M059J (cell line): ENCODE results near the gene PSMB7. TPM values are rescaled to one million over a fixed set of nuclear protein-coding genes. Genes with fewer than 3 reads are reported as not detected.

ENCODE experiments used
- DNase-seq: peaks from one replicate; pipeline ENCODE4 v3.0.0-alpha.2; 2012; ENCODE audit warnings: low read depth
- total RNA-seq: library from RNA; depleted of rRNA; stranded (reverse); fragments of >200 nt; shearing (Covaris generic); gene quantifications from 2 replicates; pipeline ENCODE4 v1.2.3, GENCODE V29; 2014

The PSMB7 gene
- total RNA-seq, 1 experiment from 2014 or later = 389 TPM

- DNase-seq = no peak
Measured at GRCh38 chr9:124346347-124347163, 68.7 kb downstream of the PSMB7 start.

GRCh38 chr9:124345751-124346281 lies 69.4 kb downstream of the PSMB7 start:
- DNase-seq = no peak

GRCh38 chr9:124345063-124345462 lies 70.2 kb downstream of the PSMB7 start:
- DNase-seq = no peak

GRCh38 chr9:124344291-124345050 lies 70.8 kb downstream of the PSMB7 start:
- no peak for DNase-seq

- DNase-seq = no peak
Measured at GRCh38 chr9:124343533-124344290, 71.5 kb downstream of the PSMB7 start.

- DNase-seq = peak; percentile 98
Measured at GRCh38 chr9:124342776-124343485, 72.3 kb downstream of the PSMB7 start.

GRCh38 chr9:124342402-124342775 lies 72.9 kb downstream of the PSMB7 start:
- no peak for DNase-seq

GRCh38 chr9:124341455-124342170 lies 73.6 kb downstream of the PSMB7 start:
- DNase-seq = no peak

- DNase-seq = no peak
Measured at GRCh38 chr9:124340219-124341069, 74.8 kb downstream of the PSMB7 start.

- DNase-seq = peak; percentile 33
Measured at GRCh38 chr9:124339603-124340146, 75.6 kb downstream of the PSMB7 start.

- no peak for DNase-seq
Measured at GRCh38 chr9:124337562-124337961, 77.7 kb downstream of the PSMB7 start.

GRCh38 chr9:124335320-124335707 lies 79.9 kb downstream of the PSMB7 start:
- no peak for DNase-seq

DNA sequence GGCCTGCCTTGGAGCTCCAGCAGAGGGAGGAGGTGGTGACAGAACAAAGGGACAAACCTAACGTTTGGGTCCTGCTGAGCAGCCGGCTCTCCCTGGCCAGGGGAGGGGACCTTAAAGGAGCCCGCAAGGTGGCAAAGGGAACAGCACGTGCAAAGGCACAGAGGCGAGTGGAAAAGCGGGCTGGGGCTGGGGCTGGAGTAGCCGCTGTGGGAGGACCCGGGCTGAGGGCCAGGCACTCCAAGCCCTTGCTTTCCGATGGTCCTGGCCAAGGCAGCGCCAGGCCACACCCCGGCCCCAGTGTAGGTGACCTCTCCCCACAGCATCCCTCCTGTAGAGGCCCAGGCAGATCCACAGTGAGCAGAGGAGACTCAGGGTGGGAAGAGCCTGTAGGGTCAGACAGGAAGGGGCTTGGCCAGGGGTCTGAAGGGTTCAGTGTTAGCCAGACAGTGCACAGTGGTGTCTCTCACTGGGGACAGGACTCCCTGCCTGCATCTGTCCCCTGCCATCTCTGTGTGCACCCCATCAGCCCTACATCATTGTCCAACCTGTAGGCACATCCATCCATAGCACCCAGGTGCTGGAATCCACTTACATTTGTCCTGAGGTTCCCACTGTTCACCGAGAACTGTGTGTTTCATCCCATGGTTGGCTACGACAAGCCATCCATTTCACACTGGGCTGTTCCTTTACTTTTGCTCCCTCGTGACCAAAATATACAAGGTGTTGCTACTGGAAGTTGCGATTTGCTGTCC lies 80.5 kb downstream of the PSMB7 start:
- DNase-seq = no peak

DNA sequence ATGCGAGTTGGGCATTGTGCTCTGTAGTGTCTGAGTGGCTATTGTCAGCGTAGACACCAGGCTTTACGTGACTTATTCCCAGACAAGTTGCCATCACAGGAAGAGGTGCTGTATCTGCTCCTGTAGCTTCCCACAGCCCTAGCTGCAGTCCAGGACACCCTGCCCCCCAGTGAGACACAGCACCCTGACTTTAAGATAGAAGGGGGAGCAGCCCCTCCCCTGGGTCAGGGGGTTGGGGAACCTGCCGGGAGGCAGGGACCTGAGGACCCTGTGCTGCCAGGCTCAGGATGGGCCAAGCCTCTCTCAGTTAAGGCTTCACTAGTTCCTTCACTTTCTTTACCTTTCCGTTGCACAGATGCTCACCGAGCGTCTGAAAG lies 82.1 kb downstream of the PSMB7 start:
- DNase-seq = no peak

- no peak for DNase-seq
Measured at GRCh38 chr9:124332361-124333202, 82.7 kb downstream of the PSMB7 start.

GRCh38 chr9:124331580-124331979 lies 83.7 kb downstream of the PSMB7 start:
- no peak for DNase-seq

DNA sequence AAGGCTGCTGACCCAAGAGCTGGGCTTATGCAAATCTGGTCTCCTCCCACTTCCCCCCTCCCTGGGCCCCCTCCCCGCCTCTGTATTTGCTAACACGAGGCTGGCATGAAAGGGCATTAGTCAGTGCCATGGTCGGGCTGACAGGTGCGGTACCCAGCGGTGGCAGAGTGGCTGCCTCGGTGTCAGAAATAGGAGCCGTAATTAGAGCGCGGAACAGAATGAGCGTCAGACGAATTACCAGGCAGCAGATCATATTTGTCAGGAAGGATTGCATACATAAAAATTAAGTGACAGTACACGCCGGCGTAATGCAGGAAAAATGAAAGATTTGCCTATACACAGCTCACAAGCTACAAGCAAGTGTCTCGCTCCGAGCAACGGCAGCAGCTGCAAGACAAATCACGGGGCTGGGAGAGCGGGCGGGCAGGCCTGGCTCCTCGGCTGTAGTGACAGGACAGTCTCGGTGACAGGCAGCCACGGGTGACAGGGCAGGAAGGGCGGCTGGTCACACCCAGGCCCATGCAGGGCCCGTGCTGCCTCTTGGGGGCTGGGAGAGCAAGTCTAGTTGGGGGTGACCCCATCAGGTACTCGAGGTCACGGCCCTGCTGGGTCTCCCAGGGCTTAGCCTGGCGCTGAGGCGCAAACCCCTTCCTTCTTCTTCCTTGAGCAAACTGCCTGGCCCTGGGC lies 85.1 kb downstream of the PSMB7 start:
- DNase-seq = no peak
